IPS-18a (cell line): Measurements from ENCODE around the gene SCRN2.

ENCODE experiments used
- H3K27ac ChIP-seq: one replicate; pipeline ENCODE4 v1.5.1; 2013; ENCODE audit warnings: low read length
- H3K27me3 ChIP-seq: one replicate; pipeline ENCODE4 v1.6.1; 2013; ENCODE audit warnings: mild to moderate bottlenecking, low read length; ENCODE audit not compliant: control insufficient read depth, insufficient read depth
- H3K36me3 ChIP-seq: one replicate; pipeline ENCODE4 v1.6.1; 2013; ENCODE audit warnings: low read depth, low read length; ENCODE audit not compliant: control insufficient read depth
- H3K4me1 ChIP-seq: one replicate; pipeline ENCODE4 v1.6.1; 2013; ENCODE audit warnings: low read depth, low read length; ENCODE audit not compliant: control insufficient read depth
- H3K4me3 ChIP-seq: one replicate; pipeline ENCODE4 v1.5.1; 2013; ENCODE audit warnings: low read length
- H3K9ac ChIP-seq: one replicate; pipeline ENCODE4 v1.6.1; 2013; ENCODE audit warnings: mild to moderate bottlenecking, low read length, moderate library complexity
- H3K9me3 ChIP-seq: one replicate; pipeline ENCODE4 v1.6.1; 2013; ENCODE audit warnings: low read depth, low read length; ENCODE audit not compliant: control insufficient read depth

SCRN2 gene

GRCh38 chr17:47850692-47851573 lies 9.9 kb upstream of the SCRN2 start, which contains the start of gene SP6:
Gene SP6, minus strand, starts transcription at chr17:47851163. Its CDS starts 2,734 bp downstream, at chr17:47848429.
- peak within 1 kb of the TSS; percentile 69 for H3K4me3 ChIP-seq
- H3K27ac ChIP-seq = no peak within 1 kb of the TSS
- H3K9ac ChIP-seq = peak within 1 kb of the TSS; percentile 14
- peaks cover 99% of the 10 kb centered on the region for H3K27me3 ChIP-seq
- H3K36me3 ChIP-seq = no peaks in the 10 kb centered on the region
- peaks cover 23% of the 10 kb centered on the region for H3K4me1 ChIP-seq
- H3K9me3 ChIP-seq = no peaks in the 10 kb centered on the region

GRCh38 chr17:47850373-47850691 lies 9.3 kb upstream of the SCRN2 start:
- peak overlapping the region; percentile 69 for H3K4me3 ChIP-seq
- peak overlapping the region; percentile 14 for H3K9ac ChIP-seq
- H3K4me1 ChIP-seq = peaks cover 23% of the 10 kb centered on the region
- peaks cover 99% of the 10 kb centered on the region for H3K27me3 ChIP-seq
- no peak overlapping the region for H3K27ac ChIP-seq
- H3K36me3 ChIP-seq = no peaks in the 10 kb centered on the region
- H3K9me3 ChIP-seq = no peaks in the 10 kb centered on the region

GRCh38 chr17:47848198-47848513 lies 7.1 kb upstream of the SCRN2 start:
- Histone ChIP-seq H3K36me3 (no peaks in the 10 kb centered on the region), H3K4me3 (peak overlapping the region; percentile 49), H3K4me1 (peaks cover 25% of the 10 kb centered on the region), H3K9ac (no peak overlapping the region), H3K27me3 (peaks cover 85% of the 10 kb centered on the region), H3K9me3 (no peaks in the 10 kb centered on the region), H3K27ac (no peak overlapping the region)

GRCh38 chr17:47847341-47848197 lies 6.5 kb upstream of the SCRN2 start:
- H3K4me1 ChIP-seq = peaks cover 24% of the 10 kb centered on the region
- H3K9me3 ChIP-seq = no peaks in the 10 kb centered on the region
- peaks cover 79% of the 10 kb centered on the region for H3K27me3 ChIP-seq
- no peaks in the 10 kb centered on the region for H3K36me3 ChIP-seq
- H3K9ac ChIP-seq = no peak overlapping the region
- H3K27ac ChIP-seq = no peak overlapping the region
- peak overlapping the region; percentile 49 for H3K4me3 ChIP-seq

- peak overlapping the region; percentile 31 for H3K4me3 ChIP-seq
- H3K36me3 ChIP-seq = no peaks in the 10 kb centered on the region
- peaks cover 16% of the 10 kb centered on the region for H3K4me1 ChIP-seq
- H3K27ac ChIP-seq = no peak overlapping the region
- no peak overlapping the region for H3K9ac ChIP-seq
- H3K9me3 ChIP-seq = no peaks in the 10 kb centered on the region
- peaks cover 71% of the 10 kb centered on the region for H3K27me3 ChIP-seq
Observed at GRCh38 chr17:47846716-47847340, 5.8 kb upstream of the SCRN2 start.

GRCh38 chr17:47845716-47846075 lies 4.6 kb upstream of the SCRN2 start:
- Histone ChIP-seq H3K27ac (no peak overlapping the region), H3K27me3 (peaks cover 62% of the 10 kb centered on the region), H3K9me3 (no peaks in the 10 kb centered on the region), H3K9ac (no peak overlapping the region), H3K36me3 (no peaks in the 10 kb centered on the region), H3K4me3 (no peak overlapping the region), H3K4me1 (peaks cover 16% of the 10 kb centered on the region)

GRCh38 chr17:47844814-47845715 lies 4.0 kb upstream of the SCRN2 start:
- Histone ChIP-seq H3K36me3 (no peaks in the 10 kb centered on the region), H3K4me1 (peaks cover 11% of the 10 kb centered on the region), H3K9me3 (no peaks in the 10 kb centered on the region), H3K4me3 (no peak overlapping the region), H3K27me3 (peaks cover 55% of the 10 kb centered on the region), H3K27ac (no peak overlapping the region), H3K9ac (no peak overlapping the region)

- Histone ChIP-seq H3K27me3 (peaks cover 47% of the 10 kb centered on the region), H3K9ac (no peak overlapping the region), H3K9me3 (no peaks in the 10 kb centered on the region), H3K36me3 (no peaks in the 10 kb centered on the region), H3K4me1 (peaks cover 11% of the 10 kb centered on the region), H3K4me3 (no peak overlapping the region), H3K27ac (no peak overlapping the region)
Observed at GRCh38 chr17:47844227-47844626, 3.2 kb upstream of the SCRN2 start.

- no peak overlapping the region for H3K9ac ChIP-seq
- peaks cover 11% of the 10 kb centered on the region for H3K4me1 ChIP-seq
- H3K9me3 ChIP-seq = no peaks in the 10 kb centered on the region
- no peak overlapping the region for H3K27ac ChIP-seq
- peaks cover 38% of the 10 kb centered on the region for H3K27me3 ChIP-seq
- H3K4me3 ChIP-seq = no peak overlapping the region
- no peaks in the 10 kb centered on the region for H3K36me3 ChIP-seq
Observed at GRCh38 chr17:47843391-47843730, 2.3 kb upstream of the SCRN2 start.

- H3K4me1 ChIP-seq = peaks cover 11% of the 10 kb centered on the region
- no peaks in the 10 kb centered on the region for H3K36me3 ChIP-seq
- no peak overlapping the region for H3K9ac ChIP-seq
- H3K9me3 ChIP-seq = no peaks in the 10 kb centered on the region
- peaks cover 22% of the 10 kb centered on the region for H3K27me3 ChIP-seq
- H3K4me3 ChIP-seq = no peak overlapping the region
- no peak overlapping the region for H3K27ac ChIP-seq
Observed at GRCh38 chr17:47841488-47842291, 617 bp upstream of the SCRN2 start.
